Measurements from ENCODE around the gene LPGAT1.
A peak's percentile ranks its signal among the peaks of the same experiment; 100 is the strongest.
"Not testable (repeated sequence)": the region's sequence is repeated elsewhere in the genome, so short reads cannot be mapped to it uniquely, and the experiment has no call there.

LPGAT1 gene

GRCh38 chr1:211830328-211831142, at the start of gene LPGAT1:
Gene LPGAT1 (minus strand): TSS chr1:211830763. CDS start chr1:211829296, 1,467 bp downstream.
- TF ChIP-seq CTCF (IDR thresholded peaks at IDR 0.05; ENCODE audit: control insufficient read depth, extremely low read depth, insufficient read depth) = peak; percentile 76
- DNase-seq (ENCODE audit: low read depth) = no peak
- peak within 1 kb of the TSS; percentile 56 for H3K4me3 ChIP-seq (ENCODE audit: low read depth, low read length)

- no peak for TF ChIP-seq CTCF (IDR thresholded peaks at IDR 0.05; ENCODE audit: control insufficient read depth, extremely low read depth, insufficient read depth)
- no peak for DNase-seq (ENCODE audit: low read depth)
- H3K4me3 ChIP-seq (ENCODE audit: low read depth, low read length) = no peak overlapping the region
Measured at GRCh38 chr1:211879475-211879874, 48.9 kb upstream of the LPGAT1 start.

- TF ChIP-seq CTCF (IDR thresholded peaks at IDR 0.05; ENCODE audit: control insufficient read depth, extremely low read depth, insufficient read depth) = no peak
- H3K4me3 ChIP-seq (ENCODE audit: low read depth, low read length) = no peak overlapping the region
- DNase-seq (ENCODE audit: low read depth) = no peak
Measured at GRCh38 chr1:211876851-211877590, 46.5 kb upstream of the LPGAT1 start.

- no peak for DNase-seq (ENCODE audit: low read depth)
- no peak overlapping the region for H3K4me3 ChIP-seq (ENCODE audit: low read depth, low read length)
- no peak for TF ChIP-seq CTCF (IDR thresholded peaks at IDR 0.05; ENCODE audit: control insufficient read depth, extremely low read depth, insufficient read depth)
Measured at GRCh38 chr1:211875541-211875940, 45.0 kb upstream of the LPGAT1 start.

- TF ChIP-seq CTCF (IDR thresholded peaks at IDR 0.05; ENCODE audit: control insufficient read depth, extremely low read depth, insufficient read depth) = no peak
- DNase-seq (ENCODE audit: low read depth) = no peak
- no peak overlapping the region for H3K4me3 ChIP-seq (ENCODE audit: low read depth, low read length)
Measured at GRCh38 chr1:211874521-211875347, 44.2 kb upstream of the LPGAT1 start.

GRCh38 chr1:211873731-211874130, 43.2 kb upstream of the LPGAT1 start:
- DNase-seq (ENCODE audit: low read depth); H3K4me3 ChIP-seq (ENCODE audit: low read depth, low read length): not testable (repeated sequence)

GRCh38 chr1:211870156-211870555, 39.6 kb upstream of the LPGAT1 start:
- no peak overlapping the region for H3K4me3 ChIP-seq (ENCODE audit: low read depth, low read length)
- no peak for TF ChIP-seq CTCF (IDR thresholded peaks at IDR 0.05; ENCODE audit: control insufficient read depth, extremely low read depth, insufficient read depth)
- no peak for DNase-seq (ENCODE audit: low read depth)
